Sigmoid colon (tissue), 7 donors: ENCODE measurements around the gene ABHD6. TPM values are rescaled to one million over a fixed set of nuclear protein-coding genes. Genes with fewer than 3 reads are reported as not detected.

Source experiments
- DNase-seq: peaks from one replicate; pipeline ENCODE4 v3.0.0-alpha.2; 2019
- H3K27ac ChIP-seq, 4 donors: fragments of 200-600 bp; sonication (generic); one replicate each; pipeline ENCODE4 v1.5.1; 2016 to 2019; ENCODE audit warnings: mild to moderate bottlenecking in 1 of 4
- H3K27me3 ChIP-seq, 3 donors: fragments of 200-600 bp; sonication (generic); one replicate each; pipeline ENCODE4 v1.5.1; 2019; ENCODE audit warnings: mild to moderate bottlenecking in 1 of 3
- H3K36me3 ChIP-seq, 4 donors: fragments of 200-600 bp; sonication (generic); one replicate each; pipeline ENCODE4 v1.5.1; 2016 to 2019
- H3K4me1 ChIP-seq, 4 donors: fragments of 200-600 bp; sonication (generic); one replicate each; pipeline ENCODE4 v1.5.1; 2017 to 2019
- H3K4me3 ChIP-seq, 4 donors: fragments of 200-600 bp; sonication (generic); one replicate each; pipeline ENCODE4 v1.5.1; 2017 to 2019; ENCODE audit warnings: mild to moderate bottlenecking in 2 of 4, moderate library complexity in 1 of 4
- H3K9me3 ChIP-seq, 4 donors: fragments of 200-600 bp in 3 of 4; sonication (generic) in 3 of 4; one replicate each; pipeline versions ENCODE4 v1.5.1 to v1.6.1; 2013 to 2019
- EP300 ChIP-seq, 4 donors: sonication (generic); formaldehyde crosslinking; IDR thresholded peaks; one replicate each; pipeline ENCODE4 v1.6.1; 2017; ENCODE audit warnings: antibody characterized with exemption in 4 of 4
- POLR2A ChIP-seq, 2 donors: fragments of 450-650 bp; IDR thresholded peaks; one replicate each; pipeline ENCODE4 v1.6.1; 2016; ENCODE audit warnings: antibody characterized with exemption in 2 of 2, mild to moderate bottlenecking in 2 of 2, moderate library complexity in 2 of 2
- POLR2AphosphoS5 ChIP-seq, 4 donors: sonication (generic); formaldehyde crosslinking; IDR thresholded peaks; one replicate each; pipeline ENCODE4 v1.6.1; 2017; ENCODE audit warnings: antibody characterized with exemption in 4 of 4
- WGBS, 2 donors: extraction: QIAGEN DNeasy Blood & Tissue Kit; methylation state at CpG; one replicate each; pipeline ENCODE4 v1.1.7; 2013; 5-methylcytosine and 5-hydroxymethylcytosine counted together
- intact Hi-C: fragments of 100-400 bp; cut with DNase I; formaldehyde crosslinking; loops from one replicate; pipeline ENCODE4 v1.15.1; 2023
- polyA plus RNA-seq, 3 donors: library from polyadenylated mRNA; stranded (reverse); fragments of 200-250 nt; gene quantifications; one replicate each; pipeline ENCODE4 v1.2.3, GENCODE V29; 2013
- total RNA-seq, 4 donors: library from RNA; depleted of rRNA; stranded (reverse); fragments of >200 nt; gene quantifications; one replicate each; pipeline ENCODE4 v1.1.0, GENCODE V29; 2016
- TF ChIP-seq, protein P1 (sequence below), 4 experiments: fragments of 450-650 bp in 3 of 4; fragments of 200-600 bp in 1 of 4; IDR thresholded peaks; one replicate each; pipeline ENCODE4 v1.5.1; 2016 to 2019; ENCODE audit warnings: antibody characterized with exemption in 4 of 4, mild to moderate bottlenecking in 3 of 4, moderate library complexity in 2 of 4
- donor health status: healthy with polysubstance abuse.
- donor health status: Bipolar disorder and iron deficiency.
- donor health status: healthy.

The ABHD6 gene
- total and polyA plus RNA-seq, 7 donors = 6.0 to 47.4 (median 15.4) TPM

DNA sequence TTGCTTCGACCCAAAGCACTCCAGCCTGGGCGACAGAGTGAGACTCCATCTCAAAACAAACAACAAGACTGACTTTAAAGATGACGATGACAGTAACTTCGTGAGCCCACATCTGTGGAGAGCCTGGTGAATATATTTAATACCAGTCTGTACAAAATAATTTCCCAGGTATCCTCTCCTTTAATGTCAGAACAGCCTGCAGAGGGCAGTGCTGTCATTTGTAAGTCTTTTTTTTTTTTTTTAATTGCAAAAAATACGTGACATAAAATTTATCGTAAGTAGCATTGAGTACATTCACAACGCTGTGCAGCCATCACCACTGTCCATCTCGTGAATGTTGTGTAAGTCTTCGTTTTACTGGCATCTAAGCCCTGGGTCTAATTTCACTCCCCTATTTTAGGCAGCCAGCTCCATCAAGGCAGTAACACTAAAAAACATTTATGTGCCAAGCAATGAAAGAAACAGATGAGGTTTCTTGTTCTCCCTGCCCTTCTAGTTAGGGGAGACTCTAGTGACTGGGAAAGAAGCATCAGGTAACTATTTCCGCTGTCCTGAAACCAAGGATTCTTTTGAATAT, 70.1 kb downstream of the ABHD6 start:
- intact Hi-C loops = loop anchor here (2.0 to 5.0 kb wide), 3 partner anchors 71 to 300 kb away; partner anchors contain the start of genes ABHD6 and FLNB
- Histone ChIP-seq H3K4me3 (peak overlapping the region; percentile 65 to 96 (median 77)), H3K27me3 (no peaks in the 10 kb centered on the region), H3K36me3 (peaks cover 8 to 25% (median 19%) of the 10 kb centered on the region in 4 donors), H3K27ac (peak overlapping the region; percentile 89 to 98 (median 96)), H3K4me1 (peaks cover 0 to 32% (median 30%) of the 10 kb centered on the region in 4 donors), H3K9me3 (no peaks in the 10 kb centered on the region)
- no peak for DNase-seq
- TF ChIP-seq POLR2A (IDR thresholded peaks at IDR 0.05) = no peak
- TF ChIP-seq, protein P1, sequence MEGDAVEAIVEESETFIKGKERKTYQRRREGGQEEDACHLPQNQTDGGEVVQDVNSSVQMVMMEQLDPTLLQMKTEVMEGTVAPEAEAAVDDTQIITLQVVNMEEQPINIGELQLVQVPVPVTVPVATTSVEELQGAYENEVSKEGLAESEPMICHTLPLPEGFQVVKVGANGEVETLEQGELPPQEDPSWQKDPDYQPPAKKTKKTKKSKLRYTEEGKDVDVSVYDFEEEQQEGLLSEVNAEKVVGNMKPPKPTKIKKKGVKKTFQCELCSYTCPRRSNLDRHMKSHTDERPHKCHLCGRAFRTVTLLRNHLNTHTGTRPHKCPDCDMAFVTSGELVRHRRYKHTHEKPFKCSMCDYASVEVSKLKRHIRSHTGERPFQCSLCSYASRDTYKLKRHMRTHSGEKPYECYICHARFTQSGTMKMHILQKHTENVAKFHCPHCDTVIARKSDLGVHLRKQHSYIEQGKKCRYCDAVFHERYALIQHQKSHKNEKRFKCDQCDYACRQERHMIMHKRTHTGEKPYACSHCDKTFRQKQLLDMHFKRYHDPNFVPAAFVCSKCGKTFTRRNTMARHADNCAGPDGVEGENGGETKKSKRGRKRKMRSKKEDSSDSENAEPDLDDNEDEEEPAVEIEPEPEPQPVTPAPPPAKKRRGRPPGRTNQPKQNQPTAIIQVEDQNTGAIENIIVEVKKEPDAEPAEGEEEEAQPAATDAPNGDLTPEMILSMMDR (IDR thresholded peaks at IDR 0.05) = peak; percentile 6 to 33 (median 18)
- TF ChIP-seq POLR2AphosphoS5 (IDR thresholded peaks at IDR 0.05) = no peak
- 14 to 38% methylated on average over 10 of the region's 10 CpGs for WGBS, 2 donors

DNA sequence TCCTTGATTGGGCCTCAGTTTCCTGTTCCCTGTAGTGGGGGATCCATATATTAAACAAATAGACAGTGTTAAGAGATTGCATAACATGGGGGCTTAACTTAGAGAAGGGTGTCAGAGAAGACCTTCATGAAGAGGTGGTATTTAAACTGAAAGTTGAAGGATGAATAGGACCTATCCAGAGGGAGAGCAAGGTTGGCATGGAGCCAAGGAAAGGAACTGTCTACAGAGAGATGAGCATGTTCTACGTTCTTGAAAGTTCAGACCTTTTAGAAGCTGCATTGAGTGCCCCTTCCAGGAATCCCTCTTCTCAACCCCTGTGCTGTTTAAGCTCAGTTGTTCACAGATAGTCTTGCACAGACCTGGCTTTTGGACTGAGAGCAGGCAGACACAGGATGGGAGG, 71.1 kb downstream of the ABHD6 start:
- intact Hi-C loops = loop anchor here (5.0 kb wide), 2 partner anchors 224 to 301 kb away; partner anchors contain the start of gene FLNB
- WGBS, 2 donors = 25 to 40% methylated on average over 1 of the region's 1 CpG
- Histone ChIP-seq H3K4me1 (peaks cover 0 to 32% (median 30%) of the 10 kb centered on the region in 4 donors), H3K4me3 (peak overlapping the region in 1 of 4 donors; percentile 89), H3K9me3 (no peaks in the 10 kb centered on the region), H3K36me3 (peaks cover 13 to 35% (median 24%) of the 10 kb centered on the region in 4 donors), H3K27ac (peak overlapping the region; percentile 89 to 98 (median 96)), H3K27me3 (no peaks in the 10 kb centered on the region)
- peak; percentile 68 for DNase-seq
- no peak for TF ChIP-seq POLR2A (IDR thresholded peaks at IDR 0.05)
- TF ChIP-seq EP300 (IDR thresholded peaks at IDR 0.05) = no peak
- TF ChIP-seq, protein P1 (IDR thresholded peaks at IDR 0.05) = no peak
- TF ChIP-seq POLR2AphosphoS5 (IDR thresholded peaks at IDR 0.05) = no peak

DNA sequence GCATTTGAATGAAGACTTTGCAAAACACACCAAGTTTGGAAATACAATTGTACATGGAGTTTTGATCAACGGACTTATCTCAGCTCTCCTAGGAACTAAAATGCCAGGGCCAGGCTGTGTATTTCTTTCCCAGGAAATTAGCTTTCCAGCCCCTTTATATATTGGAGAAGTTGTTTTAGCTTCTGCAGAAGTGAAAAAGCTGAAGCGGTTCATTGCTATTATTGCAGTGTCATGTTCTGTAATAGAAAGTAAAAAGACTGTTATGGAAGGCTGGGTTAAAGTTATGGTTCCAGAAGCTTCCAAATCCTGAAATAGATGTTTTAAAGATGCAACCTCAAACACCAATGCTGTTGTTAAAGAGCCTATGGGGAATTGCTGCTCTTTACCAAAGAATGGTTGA, 80.2 kb downstream of the ABHD6 start:
- 82 to 88% methylated on average over 2 of the region's 2 CpGs for WGBS, 2 donors
- intact Hi-C loops = no loop called here
- peaks cover 18 to 73% (median 43%) of the 10 kb centered on the region in 4 donors for H3K36me3 ChIP-seq

DNA sequence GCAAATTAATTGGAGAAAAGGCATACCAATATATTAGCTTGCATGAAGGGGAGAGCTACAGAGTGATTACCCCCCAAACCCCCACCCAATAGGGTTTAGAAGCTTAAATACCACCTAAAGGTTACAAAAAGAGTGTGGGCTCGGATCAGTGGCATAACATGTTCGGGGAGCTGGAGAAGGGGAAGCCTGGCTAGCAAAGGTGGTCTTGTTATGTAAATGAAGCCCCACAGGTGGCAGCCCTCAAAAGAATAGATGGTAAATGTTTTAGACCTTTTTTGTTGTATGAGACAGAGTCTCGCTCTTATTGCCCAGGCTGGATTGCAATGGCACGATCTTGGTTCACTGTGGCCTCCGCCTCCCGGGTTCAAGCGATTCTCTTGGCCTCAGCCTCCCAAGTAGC, 84.2 kb downstream of the ABHD6 start:
- intact Hi-C loops = loop anchor here (2.0 kb wide), 2 partner anchors 93 to 211 kb away; no protein-coding TSS in a partner anchor
- H3K27me3 ChIP-seq = no peaks in the 10 kb centered on the region
- TF ChIP-seq POLR2A (IDR thresholded peaks at IDR 0.05) (no peak), EP300 (IDR thresholded peaks at IDR 0.05) (no peak), POLR2AphosphoS5 (IDR thresholded peaks at IDR 0.05) (no peak)
- TF ChIP-seq, protein P1 (IDR thresholded peaks at IDR 0.05) = no peak
- no peaks in the 10 kb centered on the region for H3K9me3 ChIP-seq
- peaks cover 7 to 33% (median 18%) of the 10 kb centered on the region in 4 donors for H3K36me3 ChIP-seq
- H3K4me1 ChIP-seq = peaks cover 0 to 14% (median 11%) of the 10 kb centered on the region in 4 donors
- no peak overlapping the region for H3K27ac ChIP-seq
- WGBS, 2 donors = 96 to 97% methylated on average over 7 of the region's 7 CpGs
- H3K4me3 ChIP-seq = no peak overlapping the region
- peak; percentile 18 for DNase-seq

More for the DNA sequence above, 80.2 kb downstream of the ABHD6 start:
- Histone ChIP-seq H3K4me1 (peaks cover 0 to 5% (median 0%) of the 10 kb centered on the region in 4 donors), H3K9me3 (no peaks in the 10 kb centered on the region), H3K4me3 (no peak overlapping the region), H3K27me3 (no peaks in the 10 kb centered on the region), H3K27ac (no peak overlapping the region)
- TF ChIP-seq, protein P1 (IDR thresholded peaks at IDR 0.05) = no peak
- TF ChIP-seq POLR2A (IDR thresholded peaks at IDR 0.05) (no peak), POLR2AphosphoS5 (IDR thresholded peaks at IDR 0.05) (no peak), EP300 (IDR thresholded peaks at IDR 0.05) (no peak)
- no peak for DNase-seq
